ENCODE results near the gene G0S2. TPM values are rescaled to one million over a fixed set of nuclear protein-coding genes. Genes with fewer than 3 reads are reported as not detected.

The G0S2 gene, protein sequence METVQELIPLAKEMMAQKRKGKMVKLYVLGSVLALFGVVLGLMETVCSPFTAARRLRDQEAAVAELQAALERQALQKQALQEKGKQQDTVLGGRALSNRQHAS
- total RNA-seq, result 1 to 10 TPM in 1 of 2 experiments, under 1 TPM in 1; 0.70 to 1.5 TPM

DNA sequence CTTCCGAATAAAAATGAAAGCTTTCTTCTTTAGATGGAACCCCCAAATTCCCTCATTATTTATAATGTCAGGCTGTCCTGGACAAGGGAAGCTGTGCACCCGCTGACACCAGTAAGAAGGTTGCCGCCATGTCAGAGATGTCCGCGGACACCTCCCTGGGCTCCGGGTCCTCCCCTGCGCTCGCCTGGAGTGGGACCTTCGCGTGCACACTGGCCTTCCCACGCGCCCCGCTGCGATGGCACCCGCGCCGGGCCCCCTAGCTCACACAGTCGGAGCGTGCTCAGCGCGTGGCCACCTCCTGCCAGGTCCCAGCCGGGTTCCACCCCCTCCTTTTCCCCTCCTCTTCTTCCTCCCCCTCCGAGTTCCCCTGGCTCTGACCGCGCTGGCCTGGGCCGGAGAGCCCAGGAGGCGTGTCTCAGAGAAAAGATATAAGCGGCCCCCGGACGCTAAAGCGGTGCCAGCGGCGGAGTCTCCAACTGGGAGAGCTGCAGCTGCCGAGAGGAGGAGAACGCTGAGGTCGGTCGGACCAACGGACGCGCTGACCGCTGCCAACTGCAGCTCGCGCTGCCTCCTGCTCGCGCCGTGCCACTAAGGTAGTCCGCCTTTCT is at the start of gene G0S2:
TSS of gene G0S2 (plus strand) at position 456 of the 608 bp plus-strand sequence. CDS start 273 bp downstream, outside the sequence.
- peak within 1 kb of the TSS; percentile 50 for H3K4me3 Mint-ChIP-seq
- ATAC-seq, result peak; percentile 24
- H3K27ac Mint-ChIP-seq, result peak within 1 kb of the TSS; percentile 10
- peaks cover 4% of the 10 kb centered on the region for H3K9me3 Mint-ChIP-seq (ENCODE audit: low read depth)
- H3K36me3 Mint-ChIP-seq, result peaks cover 16% of the 10 kb centered on the region
- peaks cover 56% of the 10 kb centered on the region for H3K27me3 Mint-ChIP-seq
- CTCF ChIA-PET, result interaction anchor here (0.8 to 3.3 kb wide), 7 partner anchors 10 to 109 kb away, joined by 3 to 13 read pairs (median 4); no protein-coding TSS in a partner anchor
- peaks cover 49% of the 10 kb centered on the region for H3K4me1 Mint-ChIP-seq
- DNase-seq, result no peak

DNA sequence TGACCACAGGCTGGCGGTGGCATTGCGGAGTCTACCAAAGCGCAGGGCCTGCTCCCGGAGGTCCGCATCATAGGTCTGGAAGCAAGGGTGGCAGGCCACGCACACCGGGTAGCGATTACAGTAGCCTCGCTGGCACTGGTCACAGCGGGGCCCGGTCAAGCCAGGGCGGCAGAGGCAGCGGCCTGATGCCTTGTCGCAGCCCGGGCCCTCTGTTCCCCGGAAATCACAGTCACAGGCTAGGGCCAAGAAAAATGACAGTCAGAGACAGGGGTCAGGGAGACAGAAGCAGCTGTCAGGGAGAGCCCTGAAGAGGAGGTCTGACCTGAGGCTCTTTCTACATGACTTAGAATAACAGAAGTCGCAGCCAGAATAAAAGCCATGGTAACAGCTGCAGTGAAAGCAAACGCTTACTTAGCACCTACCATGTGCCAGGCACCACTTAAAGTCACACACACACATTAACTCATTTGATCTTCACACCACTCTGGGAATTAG is 49.4 kb upstream of the G0S2 start:
- no peaks in the 10 kb centered on the region for H3K27me3 Mint-ChIP-seq
- CTCF ChIA-PET, result interaction anchor here (1.2 to 2.1 kb wide), 3 partner anchors 9 to 57 kb away, joined by 3 to 6 read pairs (median 5); no protein-coding TSS in a partner anchor
- no peaks in the 10 kb centered on the region for H3K9me3 Mint-ChIP-seq (ENCODE audit: low read depth)
- no peak for DNase-seq
- peaks cover 2% of the 10 kb centered on the region for H3K4me1 Mint-ChIP-seq
- H3K36me3 Mint-ChIP-seq, result no peaks in the 10 kb centered on the region
- H3K27ac Mint-ChIP-seq, result no peak overlapping the region
- ATAC-seq, result no peak
- no peak overlapping the region for H3K4me3 Mint-ChIP-seq

DNA sequence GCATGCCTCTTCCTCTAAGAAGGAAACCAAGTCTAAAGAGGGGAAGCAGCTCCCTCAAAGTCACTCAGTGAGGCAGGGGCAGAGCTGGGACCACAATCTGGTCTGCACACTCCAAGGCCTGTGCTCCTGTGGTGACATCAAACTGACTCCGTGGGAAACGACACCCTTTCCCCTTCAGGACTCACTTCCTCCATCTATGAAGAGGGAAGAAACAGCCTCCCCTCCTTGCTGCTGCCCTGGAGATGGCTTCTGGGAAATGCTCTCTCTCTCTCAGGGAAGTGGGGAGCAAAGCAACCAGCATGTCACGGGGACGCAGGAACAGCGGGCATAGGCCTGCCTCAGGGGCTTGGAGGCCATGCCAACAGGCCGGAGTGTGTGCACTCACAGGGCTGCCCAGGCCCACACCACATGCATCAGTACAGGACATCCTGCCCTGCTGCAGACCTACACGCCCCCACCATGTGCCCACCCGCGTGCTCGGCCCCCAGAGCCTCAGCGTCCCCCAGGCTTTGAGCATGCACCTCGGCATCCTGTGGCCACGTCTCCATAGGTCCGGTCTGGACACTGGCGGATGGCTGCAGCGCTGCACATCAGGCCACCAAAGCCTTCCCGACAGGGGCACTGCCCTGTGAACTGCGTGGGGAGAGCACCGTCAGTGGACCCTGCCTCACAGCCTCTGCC is 48.7 kb upstream of the G0S2 start:
- CTCF ChIA-PET, result interaction anchor here (0.7 to 2.1 kb wide), 15 partner anchors 9 to 67 kb away, joined by 3 to 16 read pairs (median 4); partner anchors contain the start of gene LAMB3
- Mint-ChIP-seq H3K36me3 (no peaks in the 10 kb centered on the region), H3K27ac (no peak overlapping the region), H3K4me3 (no peak overlapping the region), H3K27me3 (no peaks in the 10 kb centered on the region), H3K4me1 (peaks cover 2% of the 10 kb centered on the region), H3K9me3 (ENCODE audit: low read depth) (no peaks in the 10 kb centered on the region)
- DNase-seq (no peak), ATAC-seq (no peak)

DNA sequence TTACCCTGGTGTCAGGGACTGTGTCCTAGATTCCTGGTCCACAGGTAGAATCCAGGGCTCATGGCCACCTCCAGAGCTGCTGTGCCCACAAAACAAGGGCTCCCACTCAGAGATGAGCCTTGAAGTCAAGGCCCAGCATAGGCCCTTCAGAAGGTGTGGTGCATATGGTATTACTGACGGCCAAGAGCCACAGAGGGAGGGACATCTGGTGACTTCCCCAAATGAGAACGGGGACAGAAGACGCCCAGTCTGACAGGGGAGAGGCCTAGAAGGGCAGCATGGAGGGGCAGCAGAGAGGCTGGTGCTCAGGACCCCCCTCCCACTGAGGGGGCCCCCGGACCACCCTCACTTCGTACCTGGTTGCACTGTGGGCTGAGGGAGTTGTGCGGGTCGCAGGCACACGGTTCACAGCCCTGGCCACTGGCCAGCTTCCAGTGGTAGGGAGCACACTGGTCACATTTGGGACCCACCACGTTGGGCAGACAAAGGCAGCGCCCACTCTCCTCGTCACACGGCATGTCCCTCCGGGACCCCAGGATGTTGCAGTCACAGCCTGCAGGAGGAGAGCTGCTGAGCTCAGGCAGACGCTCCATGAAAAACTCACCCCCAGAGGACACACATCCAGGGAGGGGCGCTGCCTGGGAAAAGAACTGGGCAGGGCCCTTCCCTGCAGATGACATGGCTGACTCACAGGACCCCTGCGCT is 48.0 kb upstream of the G0S2 start:
- no peak overlapping the region for H3K27ac Mint-ChIP-seq
- no peaks in the 10 kb centered on the region for H3K36me3 Mint-ChIP-seq
- H3K4me1 Mint-ChIP-seq, result peaks cover 2% of the 10 kb centered on the region
- DNase-seq (no peak), ATAC-seq (no peak)
- CTCF ChIA-PET, result interaction anchor here (0.6 to 2.1 kb wide), 35 partner anchors 8 to 180 kb away, joined by 3 to 19 read pairs (median 3); partner anchors contain the start of gene LAMB3
- H3K4me3 Mint-ChIP-seq, result no peak overlapping the region
- no peaks in the 10 kb centered on the region for H3K27me3 Mint-ChIP-seq
- no peaks in the 10 kb centered on the region for H3K9me3 Mint-ChIP-seq (ENCODE audit: low read depth)

DNA sequence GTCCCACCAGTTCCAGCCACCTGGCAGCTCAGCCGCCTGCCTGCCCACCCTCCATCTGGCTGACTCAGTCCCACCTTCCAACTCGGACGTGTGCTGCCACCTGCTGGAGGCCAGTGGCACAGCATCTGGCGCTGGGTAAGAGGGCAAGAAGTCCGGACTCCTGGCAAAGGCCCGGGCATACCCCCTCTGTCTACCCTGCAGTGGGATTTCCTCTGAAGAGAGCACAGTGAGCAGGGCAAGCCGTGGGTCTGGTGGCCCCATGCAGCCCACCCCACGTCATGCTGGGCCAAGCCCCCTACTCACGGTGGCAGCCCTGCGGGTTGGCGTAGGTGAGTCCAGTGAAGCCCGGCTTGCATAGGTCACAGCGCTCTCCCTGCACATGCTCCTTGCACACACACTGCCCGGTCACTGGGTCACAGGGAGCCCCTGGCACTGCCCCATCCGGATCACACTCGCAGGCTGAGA is 47.4 kb upstream of the G0S2 start:
- Mint-ChIP-seq H3K27ac (no peak overlapping the region), H3K4me1 (peaks cover 2% of the 10 kb centered on the region), H3K9me3 (ENCODE audit: low read depth) (no peaks in the 10 kb centered on the region), H3K36me3 (no peaks in the 10 kb centered on the region), H3K27me3 (no peaks in the 10 kb centered on the region), H3K4me3 (no peak overlapping the region)
- DNase-seq (peak; percentile 84), ATAC-seq (peak; percentile 88)
- CTCF ChIA-PET, result interaction anchor here (0.6 to 2.1 kb wide), 35 partner anchors 8 to 180 kb away, joined by 3 to 19 read pairs (median 3); partner anchors contain the start of gene LAMB3

DNA sequence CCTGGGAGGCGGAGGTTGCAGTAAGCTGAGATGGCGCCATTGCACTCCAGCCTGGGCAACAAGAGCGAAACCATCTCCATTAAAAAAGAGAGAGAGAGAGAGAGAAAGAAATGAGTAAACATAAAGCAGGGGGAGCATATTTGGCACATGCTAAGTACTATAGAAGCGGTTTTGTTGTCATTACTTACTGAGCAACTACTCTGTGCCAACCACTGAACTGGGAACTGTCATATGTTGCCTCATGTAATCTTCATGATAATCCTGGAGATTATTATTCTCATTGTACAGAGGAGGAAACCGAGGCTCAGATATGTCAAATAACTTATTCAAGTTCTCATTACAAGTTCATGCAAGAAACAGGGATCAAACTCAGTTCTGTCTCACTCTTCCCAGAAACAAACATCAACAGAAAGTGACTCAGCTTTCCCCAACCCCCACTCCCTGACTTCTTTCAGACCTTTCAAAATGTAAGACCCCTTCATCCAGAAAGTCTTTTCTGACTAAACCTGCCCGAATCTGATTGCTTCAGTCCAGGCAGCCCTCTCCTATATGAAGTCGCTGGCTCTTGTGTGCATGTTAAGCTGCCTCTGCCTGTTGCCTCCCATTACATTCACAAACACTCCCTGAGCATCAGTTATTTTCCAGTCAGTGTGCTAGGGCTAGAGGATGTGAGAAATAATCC is 46.5 kb upstream of the G0S2 start:
- H3K27ac Mint-ChIP-seq, result no peak overlapping the region
- ATAC-seq (no peak), DNase-seq (no peak)
- peaks cover 2% of the 10 kb centered on the region for H3K4me1 Mint-ChIP-seq
- H3K9me3 Mint-ChIP-seq (ENCODE audit: low read depth), result no peaks in the 10 kb centered on the region
- H3K36me3 Mint-ChIP-seq, result no peaks in the 10 kb centered on the region
- CTCF ChIA-PET, result interaction anchor here (0.7 to 4.2 kb wide), 11 partner anchors 9 to 109 kb away, joined by 3 to 14 read pairs (median 4); no protein-coding TSS in a partner anchor
- H3K4me3 Mint-ChIP-seq, result no peak overlapping the region
- H3K27me3 Mint-ChIP-seq, result no peaks in the 10 kb centered on the region

DNA sequence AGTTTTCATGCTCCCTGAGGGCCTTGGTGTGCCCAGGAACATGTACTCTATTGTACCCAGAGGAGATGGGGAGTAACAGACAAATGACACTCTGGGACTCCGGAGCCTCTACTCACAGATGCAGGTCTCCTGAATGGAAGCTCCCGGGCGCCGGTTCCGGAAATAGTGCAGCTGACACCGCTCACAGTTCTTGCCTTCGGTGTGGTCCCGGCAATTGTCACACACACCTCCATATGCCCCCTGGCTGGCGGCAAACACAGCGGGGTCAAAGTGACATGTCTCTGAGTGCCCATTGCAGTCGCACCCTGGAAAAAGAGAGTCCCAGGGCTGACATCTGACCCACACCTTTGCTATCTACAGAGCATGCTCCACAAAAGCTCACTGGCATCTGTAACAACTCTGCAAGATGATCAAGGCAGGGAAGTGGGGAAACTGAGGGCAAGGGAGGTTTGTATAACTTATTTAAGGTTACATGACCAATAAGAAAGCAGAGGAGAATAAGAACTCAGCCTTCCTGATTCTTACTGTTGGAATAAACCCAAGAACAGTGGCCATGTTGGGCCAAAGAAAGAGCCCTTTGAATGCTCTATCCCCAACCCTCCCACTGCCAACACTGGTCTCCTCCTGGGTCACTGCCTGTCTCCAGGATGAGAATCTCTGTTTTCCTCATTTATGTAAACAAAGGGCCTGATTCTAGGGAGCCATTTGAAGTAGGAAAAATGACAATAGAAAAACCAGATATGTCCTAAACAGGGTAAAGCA is 45.4 kb upstream of the G0S2 start:
- H3K27me3 Mint-ChIP-seq, result no peaks in the 10 kb centered on the region
- H3K9me3 Mint-ChIP-seq (ENCODE audit: low read depth), result no peaks in the 10 kb centered on the region
- no peak overlapping the region for H3K4me3 Mint-ChIP-seq
- no peak overlapping the region for H3K27ac Mint-ChIP-seq
- no peaks in the 10 kb centered on the region for H3K36me3 Mint-ChIP-seq
- no peak for ATAC-seq
- peaks cover 2% of the 10 kb centered on the region for H3K4me1 Mint-ChIP-seq
- CTCF ChIA-PET, result interaction anchor here (1.3 to 4.2 kb wide), 6 partner anchors 8 to 108 kb away, joined by 3 to 14 read pairs (median 4); no protein-coding TSS in a partner anchor
- no peak for DNase-seq

DNA sequence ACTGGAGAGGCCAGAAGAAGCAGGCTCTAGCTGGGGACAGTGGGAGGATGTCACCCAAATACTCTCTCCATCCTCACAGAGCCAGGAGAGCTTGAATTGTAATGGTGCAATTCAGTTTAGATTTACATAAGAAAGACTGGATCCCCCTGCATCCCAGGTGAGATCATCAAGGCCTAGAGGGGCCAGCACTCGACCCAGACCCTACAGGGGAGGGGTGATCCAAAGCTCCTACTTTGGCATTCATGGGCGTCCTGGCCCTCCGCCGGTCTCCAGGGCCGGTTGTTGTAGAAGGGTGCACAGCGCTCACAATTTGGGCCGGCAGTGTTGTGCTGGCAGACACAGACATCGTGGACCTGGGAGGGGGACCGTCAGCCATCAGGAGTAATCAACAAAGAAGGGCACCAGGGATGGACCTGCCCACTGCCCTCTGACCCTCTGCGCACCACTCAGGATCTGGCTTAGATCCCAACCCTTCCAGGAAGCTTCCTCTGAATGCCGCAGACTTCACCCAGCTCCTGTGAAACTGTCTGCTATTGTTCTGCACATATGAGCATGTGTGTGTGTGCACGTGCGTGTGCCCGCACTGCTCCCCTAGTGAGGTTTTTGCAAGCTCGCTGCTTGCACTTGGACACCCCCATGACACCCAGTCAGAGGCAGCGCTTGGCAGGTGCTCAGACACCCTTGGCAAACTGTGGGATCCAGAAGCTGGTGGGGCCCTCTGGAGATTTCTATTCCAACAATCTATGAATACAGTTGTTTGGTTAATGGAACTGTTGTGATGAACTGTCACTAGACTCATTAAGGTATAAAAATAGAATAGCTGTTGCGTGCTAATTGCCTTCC is 44.6 kb upstream of the G0S2 start:
- CTCF ChIA-PET, result interaction anchor here (1.0 to 4.2 kb wide), 4 partner anchors 11 to 64 kb away, joined by 3 to 14 read pairs (median 6); no protein-coding TSS in a partner anchor
- no peak for DNase-seq

DNA sequence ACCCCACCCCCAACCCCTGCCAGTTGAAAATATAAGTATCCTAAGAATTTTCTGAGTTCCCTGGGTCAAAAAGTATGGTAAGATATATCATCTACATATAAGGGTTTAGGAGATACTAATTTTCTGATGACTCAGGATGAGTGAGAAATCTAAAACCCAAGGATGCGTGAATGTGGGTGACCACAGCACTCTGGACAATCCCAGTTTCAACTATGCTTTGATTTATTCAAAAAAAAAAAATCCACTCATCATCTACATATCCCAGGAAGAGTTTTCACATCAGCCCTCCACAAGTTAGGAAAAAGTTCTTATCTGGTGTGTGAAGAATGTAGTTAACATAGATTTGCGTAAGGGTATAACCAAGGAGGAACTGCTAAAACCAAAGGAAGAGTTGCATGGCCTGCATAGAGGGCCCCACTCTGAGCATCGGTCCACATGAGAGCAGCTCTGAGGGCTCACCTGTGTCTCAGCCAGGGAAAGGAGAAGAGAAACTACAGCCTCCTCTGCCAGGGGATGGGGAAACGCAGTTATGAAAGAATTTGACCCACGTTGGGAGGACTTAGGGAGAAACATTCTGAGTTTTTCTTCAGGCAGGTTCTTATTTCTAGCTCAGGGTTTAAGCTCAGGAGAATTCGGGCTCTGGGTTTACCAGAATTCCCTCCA is 41.7 kb upstream of the G0S2 start:
- Mint-ChIP-seq H3K27me3 (peaks cover 2% of the 10 kb centered on the region), H3K9me3 (ENCODE audit: low read depth) (no peaks in the 10 kb centered on the region), H3K36me3 (no peaks in the 10 kb centered on the region), H3K4me1 (peaks cover 6% of the 10 kb centered on the region), H3K27ac (no peak overlapping the region), H3K4me3 (no peak overlapping the region)
- ATAC-seq (no peak), DNase-seq (no peak)
- CTCF ChIA-PET, result no interaction called here

More for the DNA sequence above, 44.6 kb upstream of the G0S2 start:
- ATAC-seq, result no peak
- no peaks in the 10 kb centered on the region for H3K36me3 Mint-ChIP-seq
- no peak overlapping the region for H3K4me3 Mint-ChIP-seq
- H3K27ac Mint-ChIP-seq, result no peak overlapping the region
- H3K9me3 Mint-ChIP-seq (ENCODE audit: low read depth), result no peaks in the 10 kb centered on the region
- H3K27me3 Mint-ChIP-seq, result no peaks in the 10 kb centered on the region
- peaks cover 7% of the 10 kb centered on the region for H3K4me1 Mint-ChIP-seq

DNA sequence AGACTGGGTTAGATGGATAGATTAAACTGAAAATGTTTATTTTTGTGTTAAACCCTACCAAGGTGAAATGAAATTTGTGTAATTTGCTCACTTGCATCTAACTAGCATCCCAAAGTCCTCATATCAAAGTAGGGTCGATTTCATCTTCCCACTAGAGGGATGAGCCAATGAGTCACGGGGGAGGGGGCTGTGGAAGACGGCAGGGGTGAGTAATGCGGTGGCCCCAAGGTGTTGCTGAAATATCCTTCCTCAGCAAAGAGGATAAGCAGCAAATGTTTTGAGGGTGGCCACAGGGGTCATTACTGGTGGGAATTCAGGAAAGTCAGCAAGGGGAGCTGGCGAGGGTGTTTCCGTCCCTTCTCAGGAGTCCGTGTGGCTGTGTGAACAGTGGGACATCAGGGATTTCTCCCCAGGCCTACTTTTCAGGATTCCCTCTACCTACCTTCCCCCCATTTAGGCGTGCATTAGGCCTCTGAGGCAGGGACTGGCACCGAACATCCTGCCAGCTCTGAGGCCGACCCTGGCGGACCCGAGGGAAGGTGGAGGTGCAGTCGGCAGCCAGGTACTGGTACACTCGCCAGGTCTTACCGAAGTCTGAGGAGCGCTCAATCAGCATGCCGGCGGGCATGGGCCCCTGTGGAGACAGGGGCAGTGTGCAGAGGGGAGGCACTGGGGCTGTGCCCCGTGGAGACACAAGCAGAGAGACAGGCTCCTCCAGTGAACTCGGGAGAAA is 41.0 kb upstream of the G0S2 start:
- H3K27me3 Mint-ChIP-seq, result peaks cover 2% of the 10 kb centered on the region
- DNase-seq (no peak), ATAC-seq (no peak)
- CTCF ChIA-PET, result interaction anchor here (1.5 kb wide), 1 partner anchor 65 kb away, joined by 5 read pairs; no protein-coding TSS in a partner anchor
- H3K4me3 Mint-ChIP-seq, result no peak overlapping the region
- H3K27ac Mint-ChIP-seq, result no peak overlapping the region
- no peaks in the 10 kb centered on the region for H3K9me3 Mint-ChIP-seq (ENCODE audit: low read depth)
- H3K36me3 Mint-ChIP-seq, result no peaks in the 10 kb centered on the region
- H3K4me1 Mint-ChIP-seq, result peaks cover 6% of the 10 kb centered on the region

All from activated CD8-positive, alpha-beta memory T cell treated with anti-CD3 and anti-CD28 coated beads, Interleukin-2, amount 10 ng/mL, durations not matched to agents 7 days and 5 days (primary cell).